GM12873 (cell line): ENCODE results near the gene NOX4.

Experiments used
- TF ChIP-seq, protein P1 (sequence below): IDR thresholded peaks from 2 replicates; pipeline ENCODE4 v1.5.1; 2012; ENCODE audit warnings: low read depth, mild to moderate bottlenecking, moderate library complexity, low read length, control low read depth; ENCODE audit not compliant: insufficient read depth; ENCODE audit errors: missing control alignments

Gene NOX4

DNA sequence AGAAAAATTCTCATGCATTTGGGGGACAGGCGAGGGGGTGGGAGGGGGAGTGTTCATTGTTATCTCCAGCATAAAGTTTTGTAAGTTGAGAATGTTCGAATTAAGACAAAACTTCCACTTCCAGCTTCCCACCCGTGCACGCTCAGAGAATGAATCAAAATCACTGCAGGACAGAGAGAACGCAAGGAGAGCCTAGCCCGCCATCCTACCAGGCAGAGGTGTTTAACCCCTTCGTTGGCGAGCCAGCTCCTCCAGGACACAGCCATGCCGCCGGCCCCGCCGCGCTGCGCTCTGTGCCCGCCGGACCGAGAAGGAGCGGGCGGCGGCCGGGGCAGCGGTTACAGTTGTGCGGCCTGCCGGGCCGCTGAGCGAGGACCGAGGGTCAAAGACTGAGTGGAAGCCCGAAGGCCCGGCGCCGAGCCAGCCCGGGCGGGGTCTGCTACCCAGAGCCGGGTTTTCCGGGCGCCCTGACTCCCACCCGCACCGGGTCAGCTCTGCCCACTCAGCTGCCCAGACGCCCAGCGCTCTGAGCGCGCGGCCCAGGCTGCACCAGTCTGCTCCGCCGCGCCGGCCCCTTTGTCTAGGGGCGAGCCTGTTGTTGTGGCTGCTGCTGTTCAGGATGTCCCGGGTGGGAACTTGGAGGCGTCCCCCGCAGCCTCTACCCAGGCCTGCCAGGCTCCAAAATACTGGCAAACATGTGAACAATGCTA is at the start of gene NOX4:
Gene NOX4 (minus strand): TSS at position 395 of the 710 bp plus-strand sequence. CDS start 129 bp downstream, at position 266.
- TF ChIP-seq, protein P1, sequence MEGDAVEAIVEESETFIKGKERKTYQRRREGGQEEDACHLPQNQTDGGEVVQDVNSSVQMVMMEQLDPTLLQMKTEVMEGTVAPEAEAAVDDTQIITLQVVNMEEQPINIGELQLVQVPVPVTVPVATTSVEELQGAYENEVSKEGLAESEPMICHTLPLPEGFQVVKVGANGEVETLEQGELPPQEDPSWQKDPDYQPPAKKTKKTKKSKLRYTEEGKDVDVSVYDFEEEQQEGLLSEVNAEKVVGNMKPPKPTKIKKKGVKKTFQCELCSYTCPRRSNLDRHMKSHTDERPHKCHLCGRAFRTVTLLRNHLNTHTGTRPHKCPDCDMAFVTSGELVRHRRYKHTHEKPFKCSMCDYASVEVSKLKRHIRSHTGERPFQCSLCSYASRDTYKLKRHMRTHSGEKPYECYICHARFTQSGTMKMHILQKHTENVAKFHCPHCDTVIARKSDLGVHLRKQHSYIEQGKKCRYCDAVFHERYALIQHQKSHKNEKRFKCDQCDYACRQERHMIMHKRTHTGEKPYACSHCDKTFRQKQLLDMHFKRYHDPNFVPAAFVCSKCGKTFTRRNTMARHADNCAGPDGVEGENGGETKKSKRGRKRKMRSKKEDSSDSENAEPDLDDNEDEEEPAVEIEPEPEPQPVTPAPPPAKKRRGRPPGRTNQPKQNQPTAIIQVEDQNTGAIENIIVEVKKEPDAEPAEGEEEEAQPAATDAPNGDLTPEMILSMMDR = no peak

GRCh38 chr11:89540826-89541225 is 49.7 kb upstream of the NOX4 start:
- TF ChIP-seq, protein P1 = no peak

DNA sequence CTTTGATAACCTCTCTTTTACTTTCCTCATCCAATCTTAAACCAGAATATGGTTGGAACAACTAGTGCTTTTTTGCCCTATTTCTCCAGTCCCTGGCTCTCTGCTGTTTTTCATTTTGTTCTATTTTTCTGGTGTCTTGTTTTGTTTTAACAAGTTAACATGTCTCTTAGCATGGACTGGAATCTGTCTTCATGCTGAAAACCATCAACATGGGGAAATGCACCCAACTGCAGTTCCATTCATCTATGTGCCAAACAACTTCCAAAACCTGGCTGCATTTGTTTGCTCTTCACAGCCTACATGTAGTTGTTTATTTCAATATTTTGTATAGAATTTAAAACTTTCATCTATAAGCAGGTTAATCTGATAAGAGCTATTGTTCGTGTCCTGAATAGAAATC is 46.8 kb upstream of the NOX4 start:
- TF ChIP-seq, protein P1 = no peak

DNA sequence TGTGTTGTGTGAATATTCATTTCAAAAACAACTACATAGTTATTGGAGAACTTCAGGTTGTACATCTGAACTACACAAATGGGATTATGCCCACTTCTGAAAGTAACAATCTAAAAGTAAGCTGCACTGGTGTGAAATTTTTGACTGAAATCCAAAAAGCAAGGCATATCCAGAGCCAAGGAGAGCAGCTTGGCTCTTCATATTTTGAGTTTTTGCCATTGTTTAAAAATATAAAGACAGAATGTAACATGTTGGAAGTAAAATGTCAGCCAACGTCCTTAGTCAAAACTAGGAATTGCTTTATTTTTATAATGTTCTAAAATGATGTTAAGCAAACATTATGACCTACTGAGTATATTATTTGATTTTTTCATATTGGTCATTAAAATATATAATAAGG is 45.8 kb upstream of the NOX4 start:
- TF ChIP-seq, protein P1 = no peak

- TF ChIP-seq, protein P1 = no peak
Measured at GRCh38 chr11:89535221-89535620, 44.0 kb upstream of the NOX4 start.

- TF ChIP-seq, protein P1 = no peak
Measured at GRCh38 chr11:89529626-89530380, 38.6 kb upstream of the NOX4 start.

- TF ChIP-seq, protein P1 = no peak
Measured at GRCh38 chr11:89521792-89522191, 30.6 kb upstream of the NOX4 start.
